ENCODE results near the gene GCLM. TPM values are rescaled to one million over a fixed set of nuclear protein-coding genes. Genes with fewer than 3 reads are reported as not detected.
A peak's percentile ranks its signal among the peaks of the same experiment; 100 is the strongest.
"Not testable (repeated sequence)": the region's sequence is repeated elsewhere in the genome, so short reads cannot be mapped to it uniquely, and the experiment has no call there.

The GCLM gene
- total RNA-seq, 1 experiment from 2014 or later, result 14.1 TPM

DNA sequence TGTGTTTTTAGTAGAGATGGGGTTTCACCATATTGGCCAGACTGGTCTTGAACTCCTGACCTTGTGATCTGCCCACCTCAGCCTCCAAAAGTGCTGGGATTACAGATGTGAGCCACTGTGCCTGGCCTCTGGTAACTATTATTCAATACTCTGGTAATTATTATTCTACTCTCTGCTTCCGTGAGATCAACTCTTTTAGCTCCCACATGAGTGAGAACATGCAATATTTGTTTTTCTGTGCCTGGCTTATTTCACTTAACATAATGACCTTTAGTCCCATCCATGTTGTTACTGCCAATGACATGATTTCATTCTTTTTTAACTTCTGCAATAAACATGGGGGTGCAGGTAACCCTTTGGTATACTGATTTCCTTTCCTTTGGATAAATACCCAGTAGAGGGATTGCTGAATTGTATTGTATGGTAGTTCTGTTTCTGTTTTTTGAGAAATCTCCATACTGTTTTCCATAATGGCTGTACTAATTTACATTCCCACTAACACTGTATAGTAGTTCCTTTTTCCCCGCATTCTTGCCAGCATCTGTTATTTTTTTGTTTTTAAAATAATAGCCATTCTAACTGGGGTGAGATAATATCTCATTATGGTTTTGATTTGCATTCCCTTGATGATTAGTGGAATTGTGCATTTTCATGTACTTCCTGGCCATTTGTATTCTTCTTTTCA is 37.9 kb upstream of the GCLM start:
- CTCF ChIA-PET; H3K4me1 Mint-ChIP-seq; DNase-seq (ENCODE audit: low spot score); ATAC-seq; H3K27ac Mint-ChIP-seq; H3K27me3 Mint-ChIP-seq (ENCODE audit: low read depth); POLR2A ChIA-PET; H3K4me3 Mint-ChIP-seq: not testable (repeated sequence)
- peaks cover 41% of the 10 kb centered on the region for H3K9me3 Mint-ChIP-seq
- H3K36me3 Mint-ChIP-seq, result peaks cover 23% of the 10 kb centered on the region
- peak; percentile 79 for TF ChIP-seq GABPB1 (CRISPR knock-in tag; IDR thresholded peaks at IDR 0.05)

- Mint-ChIP-seq H3K4me1 (no peaks in the 10 kb centered on the region), H3K27ac (no peak overlapping the region), H3K36me3 (no peaks in the 10 kb centered on the region), H3K4me3 (no peak overlapping the region), H3K27me3 (ENCODE audit: low read depth) (peaks cover 12% of the 10 kb centered on the region; the same call in 1 of the 2 replicates), H3K9me3 (peaks cover 25% of the 10 kb centered on the region)
- no peak for DNase-seq (ENCODE audit: low spot score)
- ATAC-seq, result no peak
- no peak for TF ChIP-seq JUN (CRISPR knock-in tag; IDR thresholded peaks at IDR 0.05)
- TF ChIP-seq, protein P1, sequence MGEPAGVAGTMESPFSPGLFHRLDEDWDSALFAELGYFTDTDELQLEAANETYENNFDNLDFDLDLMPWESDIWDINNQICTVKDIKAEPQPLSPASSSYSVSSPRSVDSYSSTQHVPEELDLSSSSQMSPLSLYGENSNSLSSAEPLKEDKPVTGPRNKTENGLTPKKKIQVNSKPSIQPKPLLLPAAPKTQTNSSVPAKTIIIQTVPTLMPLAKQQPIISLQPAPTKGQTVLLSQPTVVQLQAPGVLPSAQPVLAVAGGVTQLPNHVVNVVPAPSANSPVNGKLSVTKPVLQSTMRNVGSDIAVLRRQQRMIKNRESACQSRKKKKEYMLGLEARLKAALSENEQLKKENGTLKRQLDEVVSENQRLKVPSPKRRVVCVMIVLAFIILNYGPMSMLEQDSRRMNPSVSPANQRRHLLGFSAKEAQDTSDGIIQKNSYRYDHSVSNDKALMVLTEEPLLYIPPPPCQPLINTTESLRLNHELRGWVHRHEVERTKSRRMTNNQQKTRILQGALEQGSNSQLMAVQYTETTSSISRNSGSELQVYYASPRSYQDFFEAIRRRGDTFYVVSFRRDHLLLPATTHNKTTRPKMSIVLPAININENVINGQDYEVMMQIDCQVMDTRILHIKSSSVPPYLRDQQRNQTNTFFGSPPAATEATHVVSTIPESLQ (CRISPR knock-in tag; IDR thresholded peaks at IDR 0.05), result no peak
- no peak for TF ChIP-seq TCF7 (CRISPR knock-in tag; IDR thresholded peaks at IDR 0.05; ENCODE audit: low read depth)
- no peak for TF ChIP-seq ZNF671 (CRISPR knock-in tag; IDR thresholded peaks at IDR 0.05)
- TF ChIP-seq ZNF232 (CRISPR knock-in tag; IDR thresholded peaks at IDR 0.05), result no peak
- TF ChIP-seq, protein P2, sequence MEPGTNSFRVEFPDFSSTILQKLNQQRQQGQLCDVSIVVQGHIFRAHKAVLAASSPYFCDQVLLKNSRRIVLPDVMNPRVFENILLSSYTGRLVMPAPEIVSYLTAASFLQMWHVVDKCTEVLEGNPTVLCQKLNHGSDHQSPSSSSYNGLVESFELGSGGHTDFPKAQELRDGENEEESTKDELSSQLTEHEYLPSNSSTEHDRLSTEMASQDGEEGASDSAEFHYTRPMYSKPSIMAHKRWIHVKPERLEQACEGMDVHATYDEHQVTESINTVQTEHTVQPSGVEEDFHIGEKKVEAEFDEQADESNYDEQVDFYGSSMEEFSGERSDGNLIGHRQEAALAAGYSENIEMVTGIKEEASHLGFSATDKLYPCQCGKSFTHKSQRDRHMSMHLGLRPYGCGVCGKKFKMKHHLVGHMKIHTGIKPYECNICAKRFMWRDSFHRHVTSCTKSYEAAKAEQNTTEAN (CRISPR knock-in tag; IDR thresholded peaks at IDR 0.05), result no peak
- no peak for TF ChIP-seq ZNF219 (CRISPR knock-in tag; IDR thresholded peaks at IDR 0.05; ENCODE audit: borderline replicate concordance)
- CTCF ChIA-PET, result interaction anchor here (1.1 kb wide), 1 partner anchor 42 kb away, joined by 3 read pairs; no protein-coding TSS in a partner anchor
- POLR2A ChIA-PET, result no interaction called here
Observed at GRCh38 chr1:93938461-93939145, 29.4 kb upstream of the GCLM start.

DNA sequence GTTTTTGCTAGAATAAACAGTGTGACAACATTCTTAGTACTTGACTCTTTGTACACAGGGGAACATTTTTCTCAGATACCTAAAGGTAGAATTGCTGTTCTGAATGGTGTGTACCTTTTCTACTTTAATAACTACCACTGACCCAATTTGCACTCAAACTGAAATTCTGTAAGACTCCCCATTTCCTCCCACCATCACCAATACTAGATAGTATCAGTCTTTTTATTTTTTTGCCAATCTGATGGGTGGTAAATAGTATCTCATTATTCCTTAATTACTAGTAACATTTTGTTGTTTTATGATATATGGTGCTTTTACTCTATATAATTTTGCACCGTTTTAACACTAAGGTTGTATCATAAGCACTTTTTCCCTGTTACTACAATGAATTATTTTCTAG is 28.8 kb upstream of the GCLM start:
- Mint-ChIP-seq H3K9me3 (peaks cover 25% of the 10 kb centered on the region), H3K27ac (no peak overlapping the region), H3K4me1 (no peaks in the 10 kb centered on the region), H3K4me3 (no peak overlapping the region), H3K27me3 (ENCODE audit: low read depth) (peaks cover 12% of the 10 kb centered on the region; the same call in 1 of the 2 replicates), H3K36me3 (no peaks in the 10 kb centered on the region)
- TF ChIP-seq AFF4 (CRISPR knock-in tag; IDR thresholded peaks at IDR 0.05; ENCODE audit: borderline replicate concordance), result no peak
- TF ChIP-seq IRF1 (CRISPR knock-in tag; IDR thresholded peaks at IDR 0.05), result no peak
- no peak for DNase-seq (ENCODE audit: low spot score)
- no peak for ATAC-seq
- CTCF ChIA-PET, result interaction anchor here (1.1 kb wide), 1 partner anchor 43 kb away, joined by 3 read pairs; no protein-coding TSS in a partner anchor
- POLR2A ChIA-PET, result no interaction called here
